K562 (cell line): ENCODE measurements around the gene ADRA2A. TPM values are rescaled to one million over a fixed set of nuclear protein-coding genes. Genes with fewer than 3 reads are reported as not detected.

ENCODE experiments used
- ATAC-seq: fragments of 200-7000 bp; cut with Tn5 transposase; 3 replicates; pipeline ENCODE4 v1.9.1; 2020; ENCODE audit warnings: moderate library complexity
- BruUV-seq: library from RNA; stranded (reverse); fragments of 400-500 nt; replicated peaks from 2 replicates; lab custom pipeline; 2021; lab: Mats Ljungman, UMichigan
- CTCF ChIA-PET: fragments of 300-600 bp; formaldehyde crosslinking; extraction: SDS; loops from one replicate; lab custom pipeline; 2021; ENCODE audit warnings: low intra/inter-chr PET ratio; lab: Yijun Ruan, JAX
- POLR2A ChIA-PET: fragments of 300-600, 350-650 bp; sonication (Branson Sonifier 250); formaldehyde crosslinking; extraction: SDS; loops from one replicate; lab custom pipeline; 2021; ENCODE audit warnings: antibody characterized with exemption, inconsistent platforms; lab: Yijun Ruan, JAX
- DNase-seq, 4 experiments: peaks; one replicate each; pipeline versions ENCODE4 v3.0.0 to v3.0.0-alpha.2; 2011 to 2018; ENCODE audit warnings: low spot score in 3 of 4, mixed read lengths in 3 of 4; ENCODE audit errors: extremely low read depth in 1 of 4
- FAIRE-seq: peaks from 2 replicates; lab custom pipeline; 2011; peaks lifted over from hg19 to GRCh38; lab: Jason Lieb, UNC
- H2AFZ ChIP-seq: 2 replicates; pipeline ENCODE4 v1.6.0; 2011; ENCODE audit warnings: low read depth, low read length, control low read depth, inconsistent platforms
- H3K27ac ChIP-seq: fragments of 200-600 bp; 3 replicates; pipeline ENCODE4 v1.8.0; 2011; ENCODE audit warnings: low read depth, mild to moderate bottlenecking, control low read depth, inconsistent platforms, low read length, moderate library complexity, mixed read lengths; ENCODE audit errors: extremely low read depth
- H3K27me3 ChIP-seq, 2 experiments: fragments of 300-600 bp in 1 of 2; 2 replicates in 1 of 2; 3 replicates in 1 of 2; pipeline versions ENCODE4 v1.6.0 to v1.8.0; 2011; ENCODE audit warnings: inconsistent platforms in 2 of 2, low read length in 2 of 2, mild to moderate bottlenecking in 1 of 2, mixed read lengths in 1 of 2, moderate library complexity in 1 of 2; ENCODE audit not compliant: control insufficient read depth in 2 of 2, insufficient read depth in 2 of 2
- H3K36me3 ChIP-seq: fragments of 300-600 bp; 3 replicates; pipeline ENCODE4 v1.8.0; 2011; ENCODE audit warnings: mild to moderate bottlenecking, low read length, inconsistent platforms; ENCODE audit not compliant: control insufficient read depth, insufficient read depth
- H3K4me1 ChIP-seq, 2 experiments: fragments of 200-600 bp in 1 of 2; replicated peaks in 1 of 2; 2 replicates in 1 of 2; 3 replicates in 1 of 2; pipeline versions ENCODE4 v1.5.1 to v1.8.0; 2011; ENCODE audit warnings: inconsistent platforms in 2 of 2, low read length in 2 of 2, mild to moderate bottlenecking in 1 of 2, mixed read lengths in 1 of 2, moderate library complexity in 1 of 2; ENCODE audit not compliant: control insufficient read depth in 2 of 2, insufficient read depth in 2 of 2
- H3K4me2 ChIP-seq: 2 replicates; pipeline ENCODE4 v1.6.1; 2011; ENCODE audit warnings: low read length, control low read depth, inconsistent platforms, mixed read lengths; ENCODE audit not compliant: insufficient read depth
- H3K4me3 ChIP-seq: fragments of 200-600 bp; sonication (generic), shearing (Covaris generic); 2 replicates; pipeline ENCODE4 v1.5.1; 2016; ENCODE audit warnings: control low read depth, inconsistent platforms
- H3K79me2 ChIP-seq: fragments of 200-600 bp; 3 replicates; pipeline ENCODE4 v1.8.0; 2011; ENCODE audit warnings: low read length, inconsistent platforms; ENCODE audit not compliant: control insufficient read depth, insufficient read depth
- H3K9ac ChIP-seq, 2 experiments: 2 replicates each; pipeline versions ENCODE4 v1.6.0 to v1.6.1; 2011; ENCODE audit warnings: low read depth in 2 of 2, low read length in 2 of 2, control low read depth in 1 of 2, inconsistent platforms in 1 of 2, mild to moderate bottlenecking in 1 of 2, mixed read lengths in 1 of 2; ENCODE audit not compliant: insufficient read depth in 1 of 2
- H3K9me1 ChIP-seq: one replicate; pipeline ENCODE4 v1.6.0; 2011; ENCODE audit warnings: inconsistent platforms, mild to moderate bottlenecking, low read length, moderate library complexity; ENCODE audit not compliant: control insufficient read depth, insufficient read depth
- H3K9me3 ChIP-seq: replicated peaks from 2 replicates; pipeline ENCODE4 v1.5.1; 2011; ENCODE audit warnings: low read depth, low read length, inconsistent platforms; ENCODE audit not compliant: control insufficient read depth, insufficient read depth
- H4K20me1 ChIP-seq: replicated peaks from 2 replicates; pipeline ENCODE4 v1.6.1; 2011; ENCODE audit warnings: low read length, inconsistent platforms, mixed read lengths; ENCODE audit not compliant: control insufficient read depth, insufficient read depth
- CAMTA2 ChIP-seq: fragments of 250-450 bp; sonication (Bioruptor Pico); conservative IDR thresholded peaks from 2 replicates; pipeline ENCODE4 v1.5.1; 2022
- CBFA2T2 ChIP-seq: fragments of 450-650 bp; conservative IDR thresholded peaks from 2 replicates; pipeline ENCODE4 v1.6.1; 2017; ENCODE audit warnings: mild to moderate bottlenecking
- DPF2 ChIP-seq: fragments of 450-650 bp; IDR thresholded peaks from 2 replicates; pipeline ENCODE4 v1.6.1; 2016
- ERF ChIP-seq: fragments of 450-650 bp; formaldehyde crosslinking; IDR thresholded peaks from 2 replicates; pipeline ENCODE4 v1.4.0; 2020; ENCODE audit warnings: mild to moderate bottlenecking, mixed read lengths
- GTF2F1 ChIP-seq: IDR thresholded peaks from 2 replicates; pipeline ENCODE4 v1.6.1; 2011; ENCODE audit warnings: low read depth, low read length, improper control_type of control experiment
- MTA3 ChIP-seq: fragments of 450-650 bp; formaldehyde crosslinking; IDR thresholded peaks from 2 replicates; pipeline ENCODE4 v1.6.1; 2017; ENCODE audit warnings: mild to moderate bottlenecking, borderline replicate concordance
- NRF1 ChIP-seq, 2 experiments: fragments of 450-650 bp; IDR thresholded peaks in 1 of 2; conservative IDR thresholded peaks in 1 of 2; 2 replicates each; pipeline ENCODE4 v1.6.1; 2014; ENCODE audit warnings: mild to moderate bottlenecking in 2 of 2
- PRMT5 ChIP-seq: sonication (generic); formaldehyde crosslinking; IDR thresholded peaks from 2 replicates; pipeline ENCODE4 v1.5.0; 2020; ENCODE audit warnings: missing genetic modification reagents
- SP1 ChIP-seq: sonication (generic); formaldehyde crosslinking; IDR thresholded peaks from 2 replicates; pipeline ENCODE4 v1.8.1; 2022; ENCODE audit warnings: mild to moderate bottlenecking, missing genetic modification reagents
- SPI1 ChIP-seq: IDR thresholded peaks from 2 replicates; pipeline ENCODE4 v1.6.1; 2011; ENCODE audit warnings: low read depth, low read length, control low read depth, borderline replicate concordance
- SRSF7 ChIP-seq: fragments of 200-400 bp; formaldehyde crosslinking; optimal IDR thresholded peaks from 2 replicates; pipeline ENCODE3; 2017; ENCODE audit warnings: mild to moderate bottlenecking, low read depth, low read length
- ZNF274 ChIP-seq: IDR thresholded peaks from 2 replicates; pipeline ENCODE4 v1.6.1; 2011; ENCODE audit warnings: low read depth, mild to moderate bottlenecking, low read length, moderate library complexity, borderline replicate concordance
- WGBS: fragments of 100-300 bp; shearing (Covaris generic); methylation state at CpG from one replicate; pipeline ENCODE4 v1.1.6; 2016; ENCODE audit warnings: low coverage, mixed read lengths; ENCODE audit not compliant: insufficient coverage; ENCODE audit errors: missing lambda C conversion rate; 5-methylcytosine and 5-hydroxymethylcytosine counted together
- in situ Hi-C: fragments of 300-500 bp; cut with MboI; formaldehyde crosslinking; loops from 4 replicates; pipeline ENCODE4 v1.15.0; 2018; ENCODE audit warnings: inconsistent platforms, mixed read lengths
- intact Hi-C: fragments of 100-400 bp; cut with micrococcal nuclease; formaldehyde crosslinking; loops from 2 replicates; pipeline ENCODE4 v1.14.2; 2022
- polyA plus RNA-seq, 8 experiments: library from polyadenylated mRNA; depleted of rRNA in 4 of 8; stranded (reverse) in 5 of 8; unstranded in 3 of 8; fragments of >200 nt; fragmentation: Nextera tagmentation in 2 of 8; fragmentation: Illumina TruSeq in 1 of 8; extraction: Ambion mirVana in 2 of 8; extraction: Trizol in 1 of 8; gene quantifications; 2 replicates each; pipeline versions ENCODE4 v1.2.1 to v1.2.3, GENCODE V29; 2011 to 2014; ENCODE audit warnings: inconsistent platforms in 1 of 8, missing spikeins in 1 of 8
- total RNA-seq, 7 experiments: library from RNA; depleted of rRNA in 6 of 7; stranded (reverse); fragments of >200 nt in 6 of 7; fragmentation: Illumina TruSeq in 2 of 7; extraction: Trizol in 2 of 7; gene quantifications; 2 replicates each; pipeline versions ENCODE4 v1.2.1 to v1.2.3, GENCODE V29; 2011 to 2021; ENCODE audit warnings: low replicate concordance in 1 of 7
- TF ChIP-seq, protein P1 (sequence below): sonication (generic); formaldehyde crosslinking; IDR thresholded peaks from 2 replicates; pipeline ENCODE4 v1.8.1; 2023; ENCODE audit warnings: mild to moderate bottlenecking, missing genetic modification reagents
- TF ChIP-seq, protein P2 (sequence below): fragments of 450-650 bp; formaldehyde crosslinking; IDR thresholded peaks from 2 replicates; pipeline ENCODE4 v1.4.0; 2020; ENCODE audit warnings: mild to moderate bottlenecking, moderate library complexity

ADRA2A gene
- total and polyA plus RNA-seq, 9 of the 15 experiments (the other 6 are each of a cell fraction or from before 2014, with no cell fraction given): not detected

DNA sequence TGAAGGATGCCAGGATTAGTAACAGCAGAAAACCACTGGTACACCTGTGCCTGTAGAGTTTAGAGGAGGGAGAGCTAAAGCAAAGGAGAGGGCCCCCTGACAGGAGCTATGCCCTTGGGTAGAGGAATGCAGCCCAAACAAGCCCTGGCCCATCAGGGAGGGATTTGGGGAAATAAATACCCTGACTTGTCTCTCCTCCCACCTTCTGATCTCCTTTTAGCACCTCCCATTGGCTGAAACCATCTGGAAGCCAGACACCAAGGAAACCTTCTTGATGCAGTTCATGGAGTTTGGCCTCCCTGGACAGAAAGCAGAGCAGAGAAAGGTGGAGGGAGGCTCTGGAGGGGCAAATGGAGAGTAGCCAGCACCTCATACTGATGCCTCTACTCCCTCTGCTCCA lies 45.3 kb downstream of the ADRA2A start:
- H3K4me1 ChIP-seq: no peaks in the 10 kb centered on the region; a peak in 1 of 5 replicates
- no peak overlapping the region for H3K4me2 ChIP-seq
- no peaks in the 10 kb centered on the region for H3K36me3 ChIP-seq
- peaks cover 0 to 7% of the 10 kb centered on the region in 2 experiments; a peak in 1 of 5 replicates for H3K27me3 ChIP-seq
- DNase-seq (no peak), ATAC-seq (no peak), FAIRE-seq (no peak)
- POLR2A ChIA-PET: interaction anchor here (0.6 to 0.7 kb wide), 2 partner anchors 54 to 507 kb away, joined by 3 read pairs; no protein-coding TSS in a partner anchor
- no peaks in the 10 kb centered on the region for H3K79me2 ChIP-seq
- no peaks in the 10 kb centered on the region for H4K20me1 ChIP-seq
- TF ChIP-seq NRF1 (conservative IDR thresholded peaks at IDR 0.05 in 1 of 2, IDR thresholded peaks at IDR 0.05 in 1 of 2) (no peak), PRMT5 (CRISPR knock-in tag) (no peak), SPI1 (no peak), SP1 (no peak), GTF2F1 (no peak)
- CTCF ChIA-PET: no interaction called here
- H3K9me1 ChIP-seq: no peaks in the 10 kb centered on the region
- no peak overlapping the region for H2AFZ ChIP-seq
- no peaks in the 10 kb centered on the region for H3K9me3 ChIP-seq
- BruUV-seq: no TSS peak
- no peak overlapping the region for H3K27ac ChIP-seq
- in situ Hi-C loops (no loop called here), intact Hi-C loops (no loop called here)
- no peak overlapping the region for H3K4me3 ChIP-seq
- H3K9ac ChIP-seq: no peak overlapping the region

DNA sequence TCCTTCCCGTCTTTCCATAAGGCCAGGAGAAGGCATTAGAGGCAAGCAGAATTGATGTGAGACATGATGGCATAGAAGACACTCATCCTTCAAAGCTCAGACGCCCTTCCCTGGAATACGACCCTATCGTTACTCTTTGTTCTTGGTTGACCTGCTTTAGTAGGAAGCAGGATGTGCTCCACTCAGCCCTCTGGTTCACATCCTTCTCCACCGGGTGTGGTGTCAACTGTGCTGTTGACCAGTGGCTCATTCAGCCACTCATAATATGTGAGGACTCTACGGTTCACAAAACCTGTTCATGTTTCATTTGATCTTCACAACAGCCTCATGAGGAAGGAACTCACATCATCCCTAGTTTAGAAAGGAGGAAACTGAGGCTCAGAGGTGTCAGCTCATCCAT lies 47.1 kb downstream of the ADRA2A start:
- Histone ChIP-seq H3K9me3 (no peaks in the 10 kb centered on the region), H3K4me3 (no peak overlapping the region), H3K9ac (no peak overlapping the region), H4K20me1 (no peaks in the 10 kb centered on the region), H3K36me3 (no peaks in the 10 kb centered on the region), H3K27ac (no peak overlapping the region), H3K4me2 (no peak overlapping the region), H3K4me1 (peaks cover 0 to 8% of the 10 kb centered on the region in 2 experiments; a peak in 3 of 5 replicates), H3K9me1 (no peaks in the 10 kb centered on the region), H3K79me2 (no peaks in the 10 kb centered on the region), H3K27me3 (no peaks in the 10 kb centered on the region), H2AFZ (no peak overlapping the region)
- no peak for FAIRE-seq
- in situ Hi-C loops: no loop called here
- BruUV-seq: no TSS peak
- DNase-seq: no peak
- POLR2A ChIA-PET: interaction anchor here (0.7 kb wide), 1 partner anchor 563 kb away, joined by 3 read pairs; no protein-coding TSS in a partner anchor
- ATAC-seq: no peak
- CTCF ChIA-PET: no interaction called here
- 0% methylated on average over 5 of the region's 6 CpGs for WGBS
- intact Hi-C loops: no loop called here
- TF ChIP-seq SRSF7 (no peak), ZNF274 (no peak), CAMTA2 (CRISPR knock-in tag) (no peak), ERF (CRISPR knock-in tag) (no peak), DPF2 (no peak), MTA3 (no peak), CBFA2T2 (no peak)
- TF ChIP-seq, protein P1, sequence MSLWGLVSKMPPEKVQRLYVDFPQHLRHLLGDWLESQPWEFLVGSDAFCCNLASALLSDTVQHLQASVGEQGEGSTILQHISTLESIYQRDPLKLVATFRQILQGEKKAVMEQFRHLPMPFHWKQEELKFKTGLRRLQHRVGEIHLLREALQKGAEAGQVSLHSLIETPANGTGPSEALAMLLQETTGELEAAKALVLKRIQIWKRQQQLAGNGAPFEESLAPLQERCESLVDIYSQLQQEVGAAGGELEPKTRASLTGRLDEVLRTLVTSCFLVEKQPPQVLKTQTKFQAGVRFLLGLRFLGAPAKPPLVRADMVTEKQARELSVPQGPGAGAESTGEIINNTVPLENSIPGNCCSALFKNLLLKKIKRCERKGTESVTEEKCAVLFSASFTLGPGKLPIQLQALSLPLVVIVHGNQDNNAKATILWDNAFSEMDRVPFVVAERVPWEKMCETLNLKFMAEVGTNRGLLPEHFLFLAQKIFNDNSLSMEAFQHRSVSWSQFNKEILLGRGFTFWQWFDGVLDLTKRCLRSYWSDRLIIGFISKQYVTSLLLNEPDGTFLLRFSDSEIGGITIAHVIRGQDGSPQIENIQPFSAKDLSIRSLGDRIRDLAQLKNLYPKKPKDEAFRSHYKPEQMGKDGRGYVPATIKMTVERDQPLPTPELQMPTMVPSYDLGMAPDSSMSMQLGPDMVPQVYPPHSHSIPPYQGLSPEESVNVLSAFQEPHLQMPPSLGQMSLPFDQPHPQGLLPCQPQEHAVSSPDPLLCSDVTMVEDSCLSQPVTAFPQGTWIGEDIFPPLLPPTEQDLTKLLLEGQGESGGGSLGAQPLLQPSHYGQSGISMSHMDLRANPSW: no peak
- TF ChIP-seq, protein P2, sequence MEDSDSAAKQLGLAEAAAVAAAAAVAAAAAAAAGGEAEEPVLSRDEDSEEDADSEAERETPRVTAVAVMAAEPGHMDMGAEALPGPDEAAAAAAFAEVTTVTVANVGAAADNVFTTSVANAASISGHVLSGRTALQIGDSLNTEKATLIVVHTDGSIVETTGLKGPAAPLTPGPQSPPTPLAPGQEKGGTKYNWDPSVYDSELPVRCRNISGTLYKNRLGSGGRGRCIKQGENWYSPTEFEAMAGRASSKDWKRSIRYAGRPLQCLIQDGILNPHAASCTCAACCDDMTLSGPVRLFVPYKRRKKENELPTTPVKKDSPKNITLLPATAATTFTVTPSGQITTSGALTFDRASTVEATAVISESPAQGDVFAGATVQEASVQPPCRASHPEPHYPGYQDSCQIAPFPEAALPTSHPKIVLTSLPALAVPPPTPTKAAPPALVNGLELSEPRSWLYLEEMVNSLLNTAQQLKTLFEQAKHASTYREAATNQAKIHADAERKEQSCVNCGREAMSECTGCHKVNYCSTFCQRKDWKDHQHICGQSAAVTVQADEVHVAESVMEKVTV: no peak
